ENCODE results near the gene PPP2R5C.

PPP2R5C gene

DNA sequence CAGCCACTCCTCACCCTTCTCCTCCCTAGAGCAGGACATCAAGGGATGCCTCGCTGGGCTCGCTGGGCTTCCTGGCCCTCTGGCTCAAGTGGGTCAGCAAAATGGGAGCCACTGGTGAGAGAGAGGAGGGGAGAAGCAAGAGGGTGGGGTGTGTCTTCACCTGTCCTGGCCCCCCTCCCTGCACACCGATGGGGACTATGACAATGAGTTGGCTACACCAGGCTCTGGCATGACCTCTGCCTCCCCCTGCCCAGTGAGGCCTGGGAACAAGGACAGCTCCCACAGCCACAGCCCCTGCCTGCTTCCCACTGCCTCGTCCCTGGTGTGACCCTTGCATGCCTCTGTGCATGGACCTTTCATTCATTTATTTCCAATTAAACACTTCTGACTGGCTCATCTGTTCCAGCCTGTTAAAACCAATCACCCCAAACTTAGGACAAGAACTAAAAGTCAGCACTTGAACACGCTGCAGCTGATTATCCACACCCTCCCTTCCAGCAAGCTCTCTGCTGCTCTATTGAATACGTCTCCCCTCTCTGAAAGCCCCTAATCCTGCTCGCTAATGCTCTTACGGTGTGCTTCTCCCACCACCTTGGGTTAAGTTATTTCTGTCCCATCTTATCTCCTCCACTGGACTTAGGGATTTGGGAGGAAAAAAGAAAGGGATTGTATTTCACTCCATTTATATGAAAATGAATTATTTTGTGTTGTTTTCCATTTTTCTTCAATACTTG is 5.8 kb upstream of the PPP2R5C start:
- no peak for DNase-seq

- DNase-seq = no peak
Measured at GRCh38 chr14:101757064-101757838, 4.3 kb upstream of the PPP2R5C start.

- no peak for DNase-seq
Measured at GRCh38 chr14:101757839-101758211, 3.7 kb upstream of the PPP2R5C start.

DNA sequence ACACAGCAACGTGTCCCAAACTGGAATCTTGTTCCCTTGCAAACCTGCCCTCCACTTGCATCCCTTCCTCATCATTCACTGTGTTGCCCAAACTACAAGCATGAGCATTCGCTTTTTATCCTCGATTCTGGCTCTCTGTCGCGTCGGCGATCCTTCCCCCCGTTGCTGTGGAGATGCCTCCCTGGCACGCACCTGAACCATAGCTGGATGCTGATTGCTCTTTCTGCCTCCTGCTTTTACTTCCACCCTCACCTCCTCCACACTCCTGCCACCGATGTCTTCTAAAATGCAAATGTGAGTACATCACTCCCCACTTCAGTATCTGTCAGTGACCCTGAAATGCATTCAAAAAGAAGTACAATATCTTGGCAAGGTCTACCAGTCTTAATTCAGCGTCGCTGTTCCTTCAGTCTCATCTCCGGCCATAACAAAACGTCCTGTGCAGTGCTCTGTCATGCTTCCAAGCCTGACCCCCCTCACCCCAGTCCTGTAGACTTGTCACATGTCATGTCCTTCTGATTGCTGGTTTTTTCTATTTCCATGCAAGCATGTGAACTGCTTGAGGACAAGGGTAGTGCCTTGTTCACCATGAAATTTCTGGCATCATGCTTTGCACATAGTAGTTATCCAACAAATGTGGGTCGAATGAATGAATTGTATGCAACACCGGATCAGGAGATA is 2.5 kb upstream of the PPP2R5C start:
- no peak for DNase-seq

GRCh38 chr14:101760138-101761011 is 1.1 kb upstream of the PPP2R5C start:
- DNase-seq = peak; percentile 97

GRCh38 chr14:101761881-101762529 is 496 bp downstream of the PPP2R5C start:
- DNase-seq = no peak

GRCh38 chr14:101762530-101763101 is 1.1 kb downstream of the PPP2R5C start:
- no peak for DNase-seq

DNA sequence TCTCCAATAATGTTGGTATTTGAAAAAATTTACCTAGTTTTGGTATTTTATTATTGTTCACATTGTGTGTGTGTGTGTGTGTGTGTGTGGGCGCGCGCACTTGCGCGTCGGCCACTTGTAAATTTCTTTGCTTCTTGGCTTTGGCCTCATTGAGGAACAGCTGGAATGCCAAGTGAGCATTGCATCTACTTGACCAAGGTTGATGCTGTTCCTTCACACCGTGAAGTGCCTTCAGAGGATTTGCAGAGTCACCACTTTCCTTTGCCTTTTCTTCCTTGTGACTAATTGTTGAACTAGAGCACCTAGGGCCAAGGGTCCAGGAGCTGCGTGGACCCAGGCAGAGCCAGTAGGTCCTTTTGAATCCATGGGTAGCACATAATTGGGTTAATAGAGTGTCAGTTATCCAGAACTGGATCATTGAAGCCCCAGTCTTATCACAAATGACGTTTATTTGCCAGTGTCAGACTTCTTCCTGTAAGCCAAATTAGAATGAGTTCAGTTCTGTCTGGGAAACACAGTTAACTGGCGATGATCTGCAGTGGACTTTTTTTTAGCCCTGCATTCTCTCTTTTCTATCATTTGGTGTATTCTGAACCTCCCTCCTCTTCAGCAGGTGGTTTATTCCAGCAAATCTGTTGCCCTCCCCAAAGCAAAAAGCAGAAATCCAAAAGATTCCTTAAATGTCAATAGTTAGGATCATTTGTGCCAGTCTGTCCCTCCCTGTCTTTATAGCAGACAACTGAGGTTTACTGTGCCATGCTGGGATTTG is 2.6 kb downstream of the PPP2R5C start:
- no peak for DNase-seq

DNA sequence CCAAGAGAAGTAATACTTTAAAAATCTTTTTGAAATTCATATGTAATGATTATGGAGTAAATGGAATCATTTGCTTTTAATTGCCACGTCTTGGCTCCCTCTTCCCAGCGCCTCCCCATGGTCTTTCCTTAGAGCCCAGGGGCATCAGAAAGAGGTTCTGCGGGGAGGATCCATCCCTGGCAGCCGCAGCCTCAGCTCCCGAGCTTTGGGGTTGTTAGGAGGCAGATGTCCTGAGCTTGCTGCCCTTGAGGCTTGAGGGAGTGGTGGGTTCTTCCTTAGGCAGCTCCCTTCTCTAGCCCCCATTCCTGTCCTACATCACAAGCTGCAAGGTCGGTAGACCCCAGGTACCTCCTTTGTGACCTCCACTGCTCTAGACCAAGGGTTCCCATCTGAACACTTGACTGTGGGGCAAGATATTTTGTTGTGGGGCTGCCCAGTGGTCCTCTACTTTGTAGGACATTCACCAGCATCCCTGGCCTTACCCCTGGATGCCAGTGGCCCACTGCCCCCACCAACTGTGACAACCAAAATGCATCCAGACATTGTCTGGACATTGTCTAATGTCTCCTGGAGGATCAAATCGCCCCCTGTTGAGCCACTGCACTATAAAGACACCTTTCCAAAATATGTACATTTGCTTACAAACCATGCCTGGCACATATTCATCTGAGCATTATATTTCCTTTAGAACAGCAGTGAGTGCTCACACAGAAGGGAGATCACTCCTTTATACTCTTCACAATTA is 6.3 kb downstream of the PPP2R5C start:
- DNase-seq = no peak

- no peak for DNase-seq
Measured at GRCh38 chr14:101770183-101770582, 8.7 kb downstream of the PPP2R5C start.

GRCh38 chr14:101772770-101773169 is 11.3 kb downstream of the PPP2R5C start:
- DNase-seq = no peak

- no peak for DNase-seq
Measured at GRCh38 chr14:101773378-101773777, 11.9 kb downstream of the PPP2R5C start.

- DNase-seq = no peak
Measured at GRCh38 chr14:101774006-101774795, 12.7 kb downstream of the PPP2R5C start.

DNA sequence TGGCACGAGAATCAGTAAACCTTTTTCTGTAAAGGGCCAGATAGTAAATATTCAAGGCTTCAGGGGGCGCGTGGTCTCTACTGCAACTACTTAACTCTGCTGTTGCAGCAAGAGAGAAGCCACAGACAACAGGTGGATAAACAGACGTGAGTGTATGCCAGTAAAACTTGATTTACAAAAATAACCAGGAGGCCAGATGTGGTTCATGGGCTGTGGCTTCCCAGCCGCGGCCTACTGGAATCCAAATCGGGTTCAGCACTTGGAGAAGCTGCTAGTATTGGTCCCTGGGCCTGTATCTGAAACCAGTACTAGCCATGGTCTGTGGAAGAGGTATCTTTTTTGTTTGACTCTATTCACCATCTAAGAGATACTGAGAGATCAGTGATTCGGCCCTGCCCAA is 13.3 kb downstream of the PPP2R5C start:
- DNase-seq = no peak

GRCh38 chr14:101775826-101776225 is 14.3 kb downstream of the PPP2R5C start:
- DNase-seq = no peak

- no peak for DNase-seq
Measured at GRCh38 chr14:101776344-101776743, 14.8 kb downstream of the PPP2R5C start.

DNA sequence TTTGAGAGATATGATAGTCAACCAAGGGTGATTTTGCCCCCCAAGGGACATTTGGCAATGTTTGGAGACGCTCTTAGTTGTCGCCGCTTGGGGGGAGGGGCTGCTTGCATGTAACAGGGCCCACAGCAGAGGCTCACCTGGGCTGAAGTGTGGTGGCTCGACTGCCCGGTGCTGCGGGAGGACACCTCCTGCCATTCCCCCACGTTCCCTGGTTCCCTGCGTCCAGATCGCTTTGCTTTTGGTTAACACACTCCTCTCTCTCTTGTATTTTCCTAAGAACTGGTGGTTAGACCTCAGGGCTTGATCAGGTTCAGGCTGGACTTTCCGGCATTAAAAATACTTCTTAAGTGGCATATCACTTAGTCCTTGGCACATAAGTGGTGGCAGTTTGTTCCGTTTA is 18.9 kb downstream of the PPP2R5C start:
- DNase-seq = no peak

DNA sequence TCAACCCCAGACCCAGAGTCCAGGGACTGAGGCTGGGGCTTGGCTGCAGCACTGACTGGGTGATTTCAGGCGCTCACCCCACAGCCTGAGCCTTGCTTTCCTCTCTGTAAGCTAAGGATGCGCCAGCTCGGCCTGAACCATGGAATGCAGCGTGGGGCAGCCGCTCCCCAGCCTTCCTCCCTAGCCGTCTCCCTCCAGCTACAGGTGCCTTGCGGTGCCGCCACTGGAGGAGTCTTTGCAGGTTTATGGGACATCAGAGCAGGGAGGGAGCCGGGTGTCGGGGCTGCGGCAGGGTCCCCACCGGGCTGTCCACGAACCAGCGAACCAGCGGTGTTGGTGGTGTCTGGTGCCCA is 19.4 kb downstream of the PPP2R5C start:
- no peak for DNase-seq

- no peak for DNase-seq
Measured at GRCh38 chr14:101781240-101782061, 19.9 kb downstream of the PPP2R5C start.
